ENCODE measurements around the gene SLC5A2.

SLC5A2 gene

DNA sequence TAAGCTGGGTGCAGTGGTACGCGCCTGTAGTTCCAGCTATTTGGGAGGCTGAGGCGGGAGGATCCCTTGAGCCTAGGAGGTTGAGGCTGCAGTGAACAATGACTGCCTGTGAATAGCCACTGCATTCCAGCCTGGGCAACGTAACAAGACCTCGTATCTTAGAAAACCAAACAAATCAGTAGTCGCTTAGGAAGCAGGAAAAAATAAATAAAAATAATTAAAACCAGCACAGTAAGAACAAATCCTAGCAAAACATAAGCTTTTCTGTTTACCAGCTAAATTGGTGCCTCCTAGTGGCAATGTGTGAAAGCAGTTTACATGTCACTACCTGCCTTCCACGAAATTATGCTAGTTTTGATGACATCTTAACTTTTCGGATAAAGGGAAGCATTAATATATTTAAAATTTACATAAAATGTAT lies 22.3 kb upstream of the SLC5A2 start:
- DNase-seq, result peak; percentile 86

DNA sequence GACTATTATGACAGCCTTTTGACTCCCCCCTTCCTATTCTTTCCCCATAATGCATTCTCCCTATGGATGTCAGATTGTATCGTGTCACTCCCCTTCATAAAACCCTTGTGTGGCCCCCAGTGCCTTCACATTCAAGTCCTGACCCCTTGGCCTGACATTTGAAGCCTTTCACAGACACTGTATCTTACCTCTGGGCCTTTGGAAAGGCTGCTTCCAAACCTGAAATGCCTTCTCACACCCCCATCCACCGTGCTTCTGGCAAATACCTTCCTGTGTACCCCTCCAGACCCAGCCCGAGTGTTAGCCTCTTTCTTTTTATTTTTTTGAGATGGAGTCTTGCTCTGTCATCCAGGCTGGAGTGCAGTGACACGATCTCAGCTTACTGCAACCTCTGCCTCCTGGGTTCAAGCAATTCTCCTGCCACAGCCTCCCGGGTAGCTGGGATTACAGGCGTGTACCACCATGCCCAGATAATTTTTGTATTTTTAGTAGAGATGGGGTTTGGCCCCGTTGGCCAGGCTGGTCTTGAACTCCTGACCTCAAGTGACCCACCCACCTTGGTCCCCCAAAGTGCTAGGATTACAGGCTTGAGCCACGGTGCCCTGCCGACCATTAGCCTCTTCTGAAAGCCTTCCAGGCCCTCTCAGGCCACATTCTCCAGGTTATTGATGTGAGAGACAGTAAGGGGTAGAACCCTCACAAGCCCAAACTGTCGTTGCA lies 21.6 kb upstream of the SLC5A2 start:
- DNase-seq, result no peak

DNA sequence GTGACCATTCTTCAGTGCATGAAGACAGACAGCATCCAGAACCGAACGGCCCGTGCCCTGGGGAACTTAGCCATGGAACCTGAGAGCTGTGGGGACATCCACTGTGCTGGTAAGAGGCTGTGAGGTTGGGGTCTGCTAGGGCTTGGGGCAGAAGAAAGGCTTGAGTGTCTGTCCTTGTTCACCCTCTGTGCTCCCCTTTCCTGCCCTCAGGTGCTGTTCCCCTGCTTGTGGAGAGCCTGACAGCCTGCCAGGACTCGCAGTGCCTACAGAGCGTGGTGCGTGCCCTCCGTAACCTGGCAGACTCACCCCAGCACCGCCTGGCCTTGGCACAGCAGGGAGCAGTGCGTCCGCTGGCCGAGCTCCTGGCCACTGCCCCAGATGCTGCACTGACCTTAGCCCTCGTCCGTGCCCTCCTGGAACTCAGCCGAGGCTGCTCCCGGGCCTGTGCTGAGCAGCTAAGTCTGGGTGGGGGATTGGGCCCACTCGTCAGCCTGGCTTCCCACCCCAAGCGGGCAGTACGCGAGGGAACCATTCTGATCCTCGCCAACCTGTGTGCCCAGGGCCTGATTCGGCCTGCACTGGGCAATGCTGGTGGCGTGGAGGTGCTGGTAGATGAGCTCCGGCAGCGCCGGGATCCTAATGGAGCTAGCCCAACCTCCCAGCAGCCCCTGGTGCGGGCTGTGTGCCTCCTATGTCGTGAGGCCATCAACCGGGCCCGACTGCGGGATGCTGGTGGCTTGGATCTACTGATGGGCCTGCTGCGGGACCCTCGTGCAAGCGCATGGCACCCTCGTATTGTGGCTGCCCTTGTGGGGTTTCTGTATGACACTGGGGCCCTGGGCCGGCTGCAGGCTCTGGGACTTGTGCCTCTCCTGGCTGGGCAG lies 20.8 kb upstream of the SLC5A2 start:
- no peak for DNase-seq

DNA sequence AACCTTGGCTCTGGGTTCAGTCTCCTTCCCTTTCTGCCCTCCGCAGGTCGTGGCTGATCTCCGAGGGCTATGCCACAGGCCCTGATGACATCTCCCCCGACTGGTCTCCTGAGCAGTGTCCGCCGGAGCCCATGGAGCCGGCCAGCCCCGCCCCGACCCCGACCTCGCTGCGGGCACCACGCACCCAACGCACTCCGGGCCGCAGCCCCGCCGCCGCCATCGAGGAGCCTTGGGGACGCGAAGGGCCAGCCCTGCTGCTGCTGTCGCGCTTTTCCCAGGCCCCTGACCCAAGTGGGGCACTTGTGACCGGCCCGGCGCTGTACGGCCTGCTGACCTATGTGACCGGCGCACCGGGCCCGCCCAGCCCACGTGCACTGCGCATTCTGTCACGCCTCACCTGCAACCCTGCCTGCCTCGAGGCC lies 18.6 kb upstream of the SLC5A2 start:
- DNase-seq, result no peak

DNA sequence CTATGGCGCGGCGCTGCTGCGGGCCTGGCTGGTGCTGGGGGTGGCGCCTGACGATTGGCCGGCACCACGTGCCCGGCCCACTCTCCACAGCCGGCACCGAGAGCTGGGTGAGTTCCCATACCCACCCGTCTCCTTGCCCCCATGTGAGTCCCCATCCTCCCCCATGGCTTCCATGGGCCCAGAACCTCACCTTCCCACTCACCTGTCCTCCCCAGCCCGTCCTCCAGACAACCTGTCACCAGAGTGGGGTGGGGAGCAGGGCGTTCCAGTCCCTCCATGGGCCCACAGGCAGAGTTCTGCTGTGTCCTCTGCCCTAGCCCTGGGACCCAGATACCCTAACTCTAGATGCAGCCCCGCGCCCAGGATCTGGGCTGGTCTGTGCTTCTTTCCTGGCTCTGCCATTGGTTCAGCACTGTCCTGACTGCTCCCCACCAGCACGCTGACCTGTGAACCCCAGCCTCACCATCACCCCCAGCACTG lies 18.1 kb upstream of the SLC5A2 start:
- no peak for DNase-seq

DNA sequence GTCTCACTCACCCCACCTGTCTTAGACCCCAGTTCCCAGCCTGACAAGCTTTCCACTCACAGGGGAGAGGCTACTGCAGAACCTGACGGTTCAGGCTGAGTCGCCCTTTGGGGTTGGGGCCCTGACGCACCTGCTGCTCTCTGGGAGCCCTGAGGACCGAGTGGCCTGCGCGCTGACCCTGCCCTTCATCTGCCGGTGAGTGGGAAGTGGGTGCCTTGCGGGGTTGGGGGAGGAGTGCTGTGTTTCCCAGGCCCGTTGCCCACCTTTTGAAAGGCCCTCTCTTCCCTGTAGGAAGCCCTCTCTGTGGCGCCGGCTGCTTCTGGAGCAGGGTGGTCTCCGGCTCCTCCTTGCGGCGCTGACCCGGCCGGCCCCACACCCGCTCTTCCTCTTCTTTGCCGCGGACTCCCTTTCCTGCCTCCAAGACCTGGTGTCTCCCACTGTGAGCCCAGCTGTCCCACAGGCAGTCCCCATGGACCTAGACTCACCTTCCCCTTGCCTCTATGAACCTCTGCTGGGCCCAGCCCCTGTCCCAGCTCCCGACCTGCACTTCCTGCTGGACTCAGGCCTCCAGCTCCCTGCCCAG lies 17.0 kb upstream of the SLC5A2 start:
- DNase-seq, result no peak

DNA sequence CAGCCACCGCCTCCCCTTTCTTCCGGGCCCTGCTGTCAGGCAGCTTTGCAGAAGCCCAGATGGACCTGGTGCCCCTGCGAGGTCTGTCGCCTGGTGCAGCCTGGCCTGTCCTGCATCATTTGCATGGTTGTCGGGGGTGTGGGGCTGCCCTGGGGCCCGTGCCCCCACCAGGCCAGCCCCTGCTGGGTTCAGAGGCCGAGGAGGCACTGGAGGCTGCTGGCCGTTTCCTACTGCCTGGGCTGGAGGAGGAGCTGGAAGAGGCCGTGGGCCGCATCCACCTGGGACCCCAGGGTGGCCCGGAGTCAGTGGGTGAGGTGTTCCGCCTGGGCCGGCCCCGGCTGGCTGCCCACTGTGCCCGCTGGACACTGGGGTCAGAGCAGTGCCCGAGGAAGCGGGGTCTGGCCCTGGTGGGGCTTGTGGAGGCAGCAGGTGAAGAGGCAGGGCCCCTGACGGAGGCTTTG lies 16.5 kb upstream of the SLC5A2 start:
- DNase-seq, result no peak

DNA sequence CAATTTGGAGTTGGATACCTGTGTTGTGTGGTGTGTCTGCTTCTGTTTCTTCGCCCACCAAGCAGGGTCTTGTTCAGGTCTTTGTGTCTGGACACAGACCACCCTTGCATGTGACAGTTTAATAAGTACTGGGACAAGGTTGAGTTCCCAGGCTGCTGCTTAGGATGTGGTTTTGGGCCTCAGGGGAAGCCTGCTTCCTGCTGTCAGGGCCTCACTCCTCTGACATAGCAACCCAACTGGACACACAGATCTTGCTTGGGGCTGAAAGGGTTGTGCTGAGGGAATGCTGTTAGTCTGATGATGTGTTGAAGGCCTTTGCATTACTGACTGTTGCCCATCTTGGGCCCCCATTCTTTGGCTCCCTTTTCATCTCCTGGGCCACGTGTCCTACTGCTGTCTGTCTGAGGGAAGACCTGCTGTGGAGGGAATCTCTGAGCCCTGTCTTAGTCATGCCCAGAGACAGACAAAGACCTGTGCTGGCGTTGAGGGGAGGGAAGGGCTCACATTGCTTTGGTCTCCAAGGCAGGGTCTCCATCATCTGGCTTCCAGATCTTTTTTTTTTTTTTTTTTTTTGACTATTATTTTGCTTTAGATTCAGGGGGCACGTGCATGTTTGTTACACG lies 15.7 kb upstream of the SLC5A2 start:
- no peak for DNase-seq

DNA sequence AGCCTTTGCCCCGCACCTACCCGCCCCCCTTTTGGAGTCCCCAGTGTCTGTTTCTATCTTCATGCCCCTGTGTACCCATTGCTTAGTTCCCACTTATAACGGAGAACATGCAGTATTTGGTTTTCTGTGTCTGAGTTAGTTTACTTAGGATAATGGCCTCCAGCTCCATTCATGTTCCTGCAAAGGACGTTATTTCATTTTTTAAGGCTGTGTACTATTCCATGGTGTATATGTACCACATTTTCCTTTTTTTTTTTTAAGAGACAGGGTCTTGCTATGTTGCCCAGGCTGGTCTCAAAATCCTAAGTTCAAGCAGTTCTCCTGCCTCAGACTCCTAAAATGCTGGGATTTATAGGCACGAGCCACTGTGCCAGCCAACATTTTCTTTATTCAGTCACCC lies 15.1 kb upstream of the SLC5A2 start:
- no peak for DNase-seq

DNA sequence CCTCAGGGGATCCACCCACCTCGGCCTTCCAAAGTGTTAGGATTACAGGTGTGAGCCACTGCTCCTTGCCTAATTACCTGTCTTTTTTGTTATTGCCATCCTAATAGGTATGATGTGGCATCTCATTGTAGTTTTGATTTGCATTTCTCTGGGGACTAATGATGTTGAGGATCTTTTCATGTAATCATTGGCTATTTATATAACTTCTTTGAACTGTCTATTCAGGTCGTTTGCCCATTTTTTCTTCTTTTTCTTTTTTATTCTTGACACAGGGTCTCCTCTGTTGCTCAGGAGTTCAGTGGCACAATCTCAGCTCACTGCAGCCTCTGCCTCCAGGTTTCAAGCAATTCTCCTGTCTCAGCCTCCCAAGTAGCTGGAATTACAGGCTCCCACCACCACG lies 12.3 kb upstream of the SLC5A2 start:
- no peak for DNase-seq

DNA sequence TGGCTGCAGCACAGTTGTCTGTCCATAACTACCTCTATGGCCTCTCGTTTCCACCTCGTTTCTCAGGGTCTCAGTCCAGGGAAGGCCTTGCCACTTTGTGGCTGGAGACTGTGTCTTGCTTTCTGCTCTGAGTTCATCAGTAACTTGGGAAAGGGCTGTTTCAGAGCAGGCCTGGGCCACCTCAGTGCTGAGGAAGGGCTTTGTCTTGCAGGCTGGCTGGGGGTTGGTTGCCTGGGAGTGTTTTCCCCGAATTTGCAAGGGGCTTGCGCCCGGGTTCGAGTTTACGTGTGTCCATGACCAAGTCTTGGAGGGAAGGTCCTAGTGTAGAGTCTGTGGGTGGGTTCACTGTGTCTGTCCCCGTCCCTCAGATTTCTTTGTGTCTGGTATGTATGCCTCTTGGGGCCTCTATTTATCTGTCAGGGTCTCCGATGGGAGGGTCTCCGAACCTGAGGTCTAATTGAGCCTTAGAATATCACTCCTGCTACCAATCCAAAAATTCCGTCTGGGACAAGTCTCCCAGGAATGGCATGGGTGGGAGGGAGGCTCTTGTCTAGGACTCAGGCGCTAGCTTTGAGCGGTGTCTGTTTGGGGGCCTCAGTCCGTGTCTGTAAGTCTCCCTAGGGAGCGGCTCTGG lies 11.6 kb upstream of the SLC5A2 start:
- no peak for DNase-seq

DNA sequence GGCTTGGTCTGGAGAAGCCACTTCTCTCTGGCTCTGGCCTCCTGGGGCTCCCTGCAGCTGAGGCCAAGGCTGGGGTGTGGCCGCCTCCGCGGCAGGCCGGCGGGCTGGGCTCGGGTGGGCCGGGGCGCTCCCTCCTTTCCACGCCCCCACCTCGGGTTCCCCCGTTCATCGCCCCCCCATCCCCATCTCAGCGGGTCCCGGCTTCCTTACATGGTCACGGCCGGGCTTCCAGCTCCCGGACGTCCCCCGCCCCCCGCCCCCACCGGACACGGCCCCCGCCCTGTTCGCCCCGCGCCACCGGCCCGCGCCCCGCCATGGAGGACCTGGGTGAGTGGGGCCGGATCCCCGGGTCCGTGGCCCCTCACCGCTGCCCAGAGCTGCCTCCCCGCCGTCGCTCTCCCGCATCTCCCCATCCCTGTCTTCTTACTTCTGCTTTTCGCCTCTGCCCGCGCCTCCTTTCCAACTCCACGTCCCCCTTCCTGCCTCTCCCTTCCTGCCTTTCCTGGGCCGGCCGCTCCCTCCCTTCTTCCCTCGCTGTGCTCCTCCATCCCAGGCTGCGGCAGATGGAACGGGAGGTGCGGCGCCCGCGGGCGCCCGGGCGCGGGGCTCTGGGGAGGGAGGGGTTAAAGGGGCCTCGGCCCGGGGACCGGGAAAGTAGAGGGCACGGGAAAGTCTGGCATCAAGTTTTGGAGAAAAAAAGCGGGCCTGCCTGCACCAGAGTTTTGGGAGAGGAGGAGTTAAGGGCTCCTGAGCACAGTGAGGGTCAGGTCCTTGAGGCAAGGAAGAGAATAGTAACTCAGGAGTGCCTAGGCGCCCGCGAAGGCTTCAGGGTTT lies 10.8 kb upstream of the SLC5A2 start, which contains the start of gene TGFB1I1:
TGFB1I1 (plus strand) TSS at position 278 of the 834 bp plus-strand sequence; CDS start at position 315, 37 bp downstream.
- DNase-seq, result no peak

DNA sequence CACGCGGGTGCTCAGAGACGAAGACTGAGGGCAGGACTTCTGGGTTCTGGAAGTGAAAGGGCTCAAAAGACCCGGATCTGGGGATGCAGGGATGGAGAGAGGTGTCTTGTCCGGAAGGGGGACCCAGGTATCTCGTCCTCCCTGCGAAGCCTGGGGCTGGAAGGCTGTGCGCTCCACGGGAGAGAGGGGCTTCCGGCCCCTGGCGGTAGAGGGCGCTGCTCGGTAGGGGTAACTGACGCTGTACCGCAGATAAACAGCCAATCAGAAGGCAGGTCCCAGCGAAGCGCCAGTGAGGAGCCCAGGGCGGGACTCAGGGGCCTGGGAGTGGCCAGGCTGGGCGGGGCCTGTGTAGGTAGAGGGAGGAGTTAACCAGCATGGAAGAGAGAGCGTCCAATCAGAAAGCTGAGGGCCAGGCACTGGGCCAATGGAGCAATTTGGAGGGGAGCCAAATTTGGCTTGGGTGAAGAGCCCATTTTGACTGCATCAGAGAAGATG lies 10.2 kb upstream of the SLC5A2 start:
- peak; percentile 87 for DNase-seq

DNA sequence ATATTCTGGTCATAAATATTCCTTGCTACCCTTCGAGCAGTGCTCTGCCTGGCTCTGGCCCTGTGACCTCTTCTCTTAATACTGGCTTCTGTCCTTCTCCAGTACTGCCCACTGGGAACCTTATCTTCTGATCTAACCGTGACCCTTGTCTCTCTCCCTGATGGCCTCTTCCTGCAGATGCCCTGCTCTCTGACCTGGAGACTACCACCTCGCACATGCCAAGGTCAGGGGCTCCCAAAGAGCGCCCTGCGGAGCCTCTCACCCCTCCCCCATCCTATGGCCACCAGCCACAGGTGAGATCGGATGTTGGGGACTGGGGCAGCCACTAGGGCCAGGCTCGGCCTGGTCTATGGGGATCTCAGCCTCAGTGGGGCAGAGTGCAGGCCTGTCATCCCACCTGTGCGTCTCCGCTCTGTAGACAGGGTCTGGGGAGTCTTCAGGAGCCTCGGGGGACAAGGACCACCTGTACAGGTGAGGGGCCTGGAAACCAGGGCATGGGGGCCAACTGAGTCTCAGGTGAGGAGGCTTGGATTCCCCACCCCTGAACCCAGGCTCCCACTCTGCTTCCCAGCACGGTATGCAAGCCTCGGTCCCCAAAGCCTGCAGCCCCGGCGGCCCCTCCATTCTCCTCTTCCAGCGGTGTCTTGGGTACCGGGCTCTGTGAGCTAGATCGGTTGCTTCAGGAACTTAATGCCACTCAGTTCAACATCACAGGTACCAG lies 9.5 kb upstream of the SLC5A2 start:
- DNase-seq, result no peak

DNA sequence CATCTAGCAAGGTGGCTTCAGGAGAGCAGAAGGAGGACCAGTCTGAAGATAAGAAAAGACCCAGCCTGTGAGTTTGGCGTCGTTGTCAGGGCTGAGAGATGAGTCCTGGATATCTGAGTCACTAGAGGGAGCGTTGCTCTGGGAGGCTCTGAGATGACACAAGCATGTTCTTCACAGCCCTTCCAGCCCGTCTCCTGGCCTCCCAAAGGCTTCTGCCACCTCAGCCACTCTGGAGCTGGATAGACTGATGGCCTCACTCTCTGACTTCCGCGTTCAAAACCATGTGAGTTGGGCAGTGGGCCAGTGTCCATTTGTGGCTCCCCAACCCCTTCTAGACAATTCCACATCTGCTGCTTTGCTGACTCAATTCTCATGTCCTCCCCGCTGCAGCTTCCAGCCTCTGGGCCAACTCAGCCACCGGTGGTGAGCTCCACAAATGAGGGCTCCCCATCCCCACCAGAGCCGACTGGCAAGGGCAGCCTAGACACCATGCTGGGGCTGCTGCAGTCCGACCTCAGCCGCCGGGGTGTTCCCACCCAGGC lies 8.7 kb upstream of the SLC5A2 start:
- peak; percentile 63 for DNase-seq

DNA sequence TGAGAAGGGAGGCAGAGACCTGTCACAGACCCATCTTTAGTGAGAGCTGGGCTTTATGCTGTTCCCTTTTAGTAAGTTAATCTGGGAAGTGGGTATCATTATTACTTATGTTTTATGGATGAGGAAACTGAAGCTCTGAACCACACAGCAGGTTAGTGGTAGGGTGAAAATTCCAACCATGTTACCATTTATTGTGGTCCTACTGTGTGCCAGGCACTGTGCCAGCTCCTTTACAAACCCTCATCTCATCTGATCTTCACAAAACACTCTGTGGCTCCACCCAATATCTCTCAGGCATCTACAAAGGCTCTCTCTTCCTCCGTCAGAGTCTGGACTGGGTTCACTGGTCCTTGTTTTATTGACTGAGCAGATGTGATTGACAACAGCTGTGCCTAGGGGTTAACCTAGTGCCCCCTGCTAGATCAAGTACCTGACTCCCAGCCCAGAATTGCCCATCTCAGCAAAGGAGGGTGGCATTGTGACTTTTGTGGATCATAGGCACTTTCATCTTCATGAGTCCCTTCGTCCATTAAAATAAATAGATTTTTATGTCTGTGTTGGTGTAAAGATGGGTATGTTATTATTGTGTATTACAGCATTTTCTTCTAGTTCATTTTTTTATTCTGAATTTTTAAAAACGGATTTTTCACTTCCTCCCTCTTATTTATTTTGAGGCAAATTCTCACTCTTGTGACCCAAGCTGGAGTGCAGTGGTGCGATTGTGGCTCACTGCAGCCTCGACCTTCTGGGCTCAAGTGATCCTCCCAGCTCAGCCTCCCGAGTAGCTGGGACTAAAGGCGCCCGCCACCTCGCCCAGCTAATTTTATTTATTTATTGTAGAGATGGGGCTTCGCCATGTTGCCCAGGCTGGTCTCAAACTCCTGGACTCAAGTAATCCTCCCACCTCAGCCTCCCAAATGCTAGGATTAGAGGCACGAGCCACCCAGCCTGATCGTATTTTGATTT lies 7.9 kb upstream of the SLC5A2 start:
- no peak for DNase-seq

DNA sequence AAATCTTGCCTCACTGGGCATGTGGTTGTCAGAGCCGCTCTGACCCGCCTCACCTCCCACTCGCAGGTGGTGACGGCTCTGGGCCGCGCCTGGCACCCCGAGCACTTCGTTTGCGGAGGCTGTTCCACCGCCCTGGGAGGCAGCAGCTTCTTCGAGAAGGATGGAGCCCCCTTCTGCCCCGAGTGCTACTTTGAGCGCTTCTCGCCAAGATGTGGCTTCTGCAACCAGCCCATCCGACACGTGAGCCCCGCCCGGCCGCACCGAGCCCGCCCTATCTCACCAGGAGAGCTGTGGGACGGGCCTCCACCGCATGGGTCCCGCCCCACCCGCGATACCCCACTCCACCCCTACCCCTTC lies 7.0 kb upstream of the SLC5A2 start:
- peak; percentile 61 for DNase-seq

DNA sequence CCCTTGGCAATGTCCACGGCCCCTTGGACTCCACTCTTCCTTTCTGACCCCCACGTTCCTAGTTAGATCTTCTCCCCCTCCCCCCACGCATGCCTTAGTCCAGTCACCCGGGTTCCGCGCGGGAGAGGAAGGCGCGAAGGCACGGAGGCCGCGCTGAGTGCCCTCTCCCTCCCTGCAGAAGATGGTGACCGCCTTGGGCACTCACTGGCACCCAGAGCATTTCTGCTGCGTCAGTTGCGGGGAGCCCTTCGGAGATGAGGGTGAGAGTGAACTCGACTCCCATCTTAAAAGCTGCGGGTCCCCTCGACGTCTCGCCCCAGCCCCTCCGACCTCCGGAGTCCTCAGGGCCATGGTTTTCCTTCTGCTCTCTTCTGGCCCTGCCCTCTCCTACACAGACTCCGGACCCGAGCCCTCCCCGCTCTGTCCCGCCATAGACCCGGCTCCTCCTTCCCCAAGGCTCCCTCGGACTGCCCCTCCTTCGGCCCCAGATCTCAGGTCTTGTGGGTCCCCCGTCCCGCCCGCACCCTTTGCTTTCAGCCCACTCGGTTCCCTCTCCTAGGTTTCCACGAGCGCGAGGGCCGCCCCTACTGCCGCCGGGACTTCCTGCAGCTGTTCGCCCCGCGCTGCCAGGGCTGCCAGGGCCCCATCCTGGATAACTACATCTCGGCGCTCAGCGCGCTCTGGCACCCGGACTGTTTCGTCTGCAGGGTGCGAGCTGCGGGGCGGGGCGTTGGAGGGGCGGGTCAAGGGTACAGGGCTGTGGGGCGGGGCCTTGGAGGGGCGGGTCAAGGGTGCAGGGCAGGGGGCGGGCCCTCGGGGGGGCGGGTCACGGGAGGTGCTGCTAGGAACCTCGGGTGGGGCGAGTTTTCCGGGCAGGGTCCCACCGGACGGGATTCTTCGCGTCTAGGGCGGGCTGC lies 6.4 kb upstream of the SLC5A2 start:
- DNase-seq, result peak; percentile 95
